A673 (cell line): ENCODE data around the gene ARSB.

Experiments used
- CTCF ChIP-seq: fragments of 300-800, 200-600 bp; sonication (generic); conservative IDR thresholded peaks from 2 replicates; pipeline ENCODE4 v1.5.1; 2017; ENCODE audit warnings: low read depth, mild to moderate bottlenecking, antibody characterized with exemption, low read length, moderate library complexity, mixed read lengths
- EZH2 ChIP-seq: fragments of 200-600 bp; sonication (generic); IDR thresholded peaks from 2 replicates; pipeline ENCODE4 v1.6.1; 2017; ENCODE audit warnings: borderline replicate concordance, low read depth, mild to moderate bottlenecking, mixed read lengths, antibody characterized with exemption, low read length; ENCODE audit not compliant: poor library complexity, severe bottlenecking

DNA sequence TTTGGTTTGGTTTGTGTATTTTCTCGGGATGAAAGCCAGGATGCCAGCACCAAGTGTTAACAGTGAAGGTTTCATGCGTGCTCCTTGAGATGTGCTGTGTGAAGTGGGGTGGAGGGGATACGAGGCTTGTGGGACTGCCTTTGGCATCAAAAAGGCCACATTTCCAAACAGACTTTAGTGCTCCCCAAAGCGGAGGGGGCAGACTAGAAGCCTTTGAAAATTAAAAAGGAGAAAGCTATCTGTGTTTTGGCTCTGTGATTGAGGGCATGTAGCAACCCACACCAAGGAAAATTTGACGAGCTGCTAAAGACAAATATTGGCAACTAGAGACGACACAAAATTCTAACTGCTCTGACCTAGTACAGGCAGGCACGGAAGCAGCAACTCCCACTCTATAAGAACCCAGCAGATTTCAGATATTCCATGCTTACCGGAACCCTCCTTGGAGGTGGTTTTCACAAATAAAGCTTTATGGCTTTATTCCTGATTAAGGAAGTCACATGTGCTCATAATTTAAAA, 154.5 kb downstream of the ARSB start:
- TF ChIP-seq CTCF: no peak
- no peak for TF ChIP-seq EZH2
